Measurements from ENCODE around the gene CRKL. TPM values are rescaled to one million over a fixed set of nuclear protein-coding genes. Genes with fewer than 3 reads are reported as not detected.

CRKL gene
- total and polyA plus RNA-seq, 2 of the 4 experiments (the other 2 are of a cell fraction), result 20.6 to 35.5 TPM

DNA sequence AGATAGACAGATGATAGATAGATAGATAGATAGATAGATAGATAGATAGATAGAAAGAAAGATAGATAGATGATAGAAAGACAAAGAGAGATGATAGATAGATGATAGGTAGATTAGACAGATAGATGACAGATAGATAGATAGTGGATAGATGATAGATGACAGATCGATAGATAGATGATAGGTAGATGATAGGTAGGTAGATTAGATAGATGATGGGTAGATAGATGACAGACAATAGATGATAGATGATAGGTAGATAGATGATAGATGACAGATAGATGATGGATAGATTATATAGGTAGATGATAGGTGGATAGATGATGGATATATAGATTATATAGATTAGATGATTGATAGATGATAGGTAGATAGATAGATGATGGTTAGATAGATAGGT, 69.2 kb downstream of the CRKL start:
- ATAC-seq (ENCODE audit: low read depth), result no peak
- H3K9me3 ChIP-seq (ENCODE audit: control insufficient read depth, insufficient read depth, low read length), result no peaks in the 10 kb centered on the region

More for the DNA sequence above, 69.2 kb downstream of the CRKL start:
- in situ Hi-C loops (cut with MboI; ENCODE audit: low sequenced_read_pairs), result no loop called here
- H3K36me3 ChIP-seq (ENCODE audit: control insufficient read depth, insufficient read depth, low read length), result peaks cover 38% of the 10 kb centered on the region
- WGBS, 2 experiments (ENCODE audit: extremely low coverage in 2 of 2, insufficient read length in 1 of 2), result 100% methylated on average over 1 of the region's 1 CpG; no CpG with 5 or more reads in 1 of the 2 experiments
- H2BK15ac ChIP-seq (ENCODE audit: low read depth, low read length), result no peak overlapping the region
- no peaks in the 10 kb centered on the region for H4K20me1 ChIP-seq (ENCODE audit: insufficient read depth, low read length)
- dilution Hi-C loops (cut with HindIII; ENCODE audit: low sequenced_read_pairs, unreplicated experiment), result no loop called here
- no peak overlapping the region for H3K9ac ChIP-seq (ENCODE audit: low read depth, low read length)
- no peaks in the 10 kb centered on the region for H3K27me3 ChIP-seq (ENCODE audit: control insufficient read depth, insufficient read depth, low read length)
- no peak overlapping the region for H3K18ac ChIP-seq (ENCODE audit: low read depth, low read length)
- DNase-seq, result no peak
- no peak overlapping the region for H2AFZ ChIP-seq (replicated peaks; ENCODE audit: low read length, poor library complexity)
- no peak overlapping the region for H4K5ac ChIP-seq (ENCODE audit: low read depth, low read length)
- no peak overlapping the region for H3K14ac ChIP-seq (replicated peaks; ENCODE audit: low read depth, low read length)
- no peak overlapping the region for H3K4me2 ChIP-seq (ENCODE audit: low read depth, low read length)
- H2BK120ac ChIP-seq (ENCODE audit: low read depth, low read length), result no peak overlapping the region
- intact Hi-C loops (cut with micrococcal nuclease), result no loop called here
- H2AK5ac ChIP-seq (ENCODE audit: low read depth, low read length), result no peak overlapping the region
- peaks cover 10% of the 10 kb centered on the region; the same call in 1 of the 2 replicates for H3K9me1 ChIP-seq (ENCODE audit: insufficient read depth, low read length)
- H3K4me1 ChIP-seq (ENCODE audit: control insufficient read depth, insufficient read depth, low read length), result peaks cover 9% of the 10 kb centered on the region
- ChIA-PET CTCF (no interaction called here), POLR2A (ENCODE audit: unreplicated experiment) (interaction anchor here (0.6 kb wide), 1 partner anchor 18 kb away, joined by 3 read pairs; no protein-coding TSS in a partner anchor)
- peaks cover 23 to 42% of the 10 kb centered on the region in 2 experiments for H3K79me1 ChIP-seq (ENCODE audit: low read depth in 1 of 2, low read length in 2 of 2)
- no peak overlapping the region for H3K23ac ChIP-seq (ENCODE audit: low read depth, low read length)
- no peak overlapping the region for H2BK5ac ChIP-seq (ENCODE audit: low read depth, low read length, poor library complexity, severe bottlenecking)
- no peak overlapping the region for H3K56ac ChIP-seq (ENCODE audit: extremely low read depth, insufficient read depth, low read length)
- no peak overlapping the region for H3K4me3 ChIP-seq (ENCODE audit: insufficient read depth, low read depth, low read length)
- H3K27ac ChIP-seq (ENCODE audit: insufficient read depth, low read length), result no peak overlapping the region
- H2AK9ac ChIP-seq (replicated peaks; ENCODE audit: low read depth, low read length, poor library complexity), result no peak overlapping the region
- H4K8ac ChIP-seq (ENCODE audit: low read depth in 2 of 2, low read length in 2 of 2), result no peak overlapping the region
- H3K4ac ChIP-seq (ENCODE audit: low read depth, low read length), result no peak overlapping the region
- H2BK20ac ChIP-seq (ENCODE audit: low read depth, low read length), result no peak overlapping the region
- TF ChIP-seq POLR2A (IDR thresholded peaks at IDR 0.05; ENCODE audit: low read depth, low read length) (no peak), RCOR1 (IDR thresholded peaks at IDR 0.05; ENCODE audit: insufficient replicate concordance, low read length) (no peak), CHD1 (IDR thresholded peaks at IDR 0.05; ENCODE audit: low read depth, low read length) (no peak), MXI1 (IDR thresholded peaks at IDR 0.05; ENCODE audit: borderline replicate concordance, low read depth, low read length) (no peak), MAFK (IDR thresholded peaks at IDR 0.05; ENCODE audit: low read depth, low read length) (no peak), FOS (IDR thresholded peaks at IDR 0.05; ENCODE audit: low read depth, low read length) (no peak)
- BruUV-seq (replicated peaks), result no TSS peak
- no peak overlapping the region for H4K91ac ChIP-seq (ENCODE audit: insufficient read depth, low read depth, low read length)

All from IMR-90 (cell line).